ENCODE results near the gene AIG1. TPM values are rescaled to one million over a fixed set of nuclear protein-coding genes. Genes with fewer than 3 reads are reported as not detected.

Gene AIG1
- polyA plus RNA-seq, 1 of the 3 experiments (the other 2 are of a cell fraction), result 36.8 TPM

- Histone ChIP-seq H3K4me2 (no peak overlapping the region), H4K20me1 (ENCODE audit: insufficient read depth) (no peaks in the 10 kb centered on the region), H2AFZ (ENCODE audit: low read depth) (no peak overlapping the region), H3F3A (replicated peaks; ENCODE audit: insufficient read depth) (no peaks in the 10 kb centered on the region), H3K9ac (no peak overlapping the region), H3K36me3 (replicated peaks in 1 of 2; ENCODE audit: control insufficient read depth in 1 of 2, insufficient read depth in 2 of 2, low read length in 1 of 2) (no peaks in the 10 kb centered on the region), H3K4me3 (ENCODE audit: low read depth in 2 of 2, low read length in 1 of 2) (no peak overlapping the region), H3K9me2 (no peaks in the 10 kb centered on the region), H3K27ac (ENCODE audit: low read depth in 2 of 2, low read length in 1 of 2) (no peak overlapping the region), H3K27me3 (ENCODE audit: insufficient read depth) (no peaks in the 10 kb centered on the region), H3K9me3 (no peaks in the 10 kb centered on the region), H3K4me1 (ENCODE audit: control insufficient read depth in 1 of 2, insufficient read depth in 2 of 2, low read depth in 1 of 2, low read length in 1 of 2) (peaks cover 0 to 18% of the 10 kb centered on the region in 2 experiments; a peak in 2 of 4 replicates), H3K79me2 (ENCODE audit: insufficient read depth) (no peaks in the 10 kb centered on the region)
- TF ChIP-seq NFIC (IDR thresholded peaks at IDR 0.05; ENCODE audit: borderline replicate concordance) (no peak), RCOR1 (IDR thresholded peaks at IDR 0.05; ENCODE audit: low read length) (no peak), SMC3 (IDR thresholded peaks at IDR 0.05; ENCODE audit: low read depth, low read length) (no peak), GABPA (IDR thresholded peaks at IDR 0.05; ENCODE audit: low read depth) (no peak), YY1 (IDR thresholded peaks at IDR 0.05; ENCODE audit: low read depth) (no peak), RAD21 (IDR thresholded peaks at IDR 0.05; ENCODE audit: low read length) (no peak), PBX3 (IDR thresholded peaks at IDR 0.05) (no peak), EZH2phosphoT487 (IDR thresholded peaks at IDR 0.05; ENCODE audit: borderline replicate concordance, low read depth) (no peak), NRF1 (IDR thresholded peaks at IDR 0.05; ENCODE audit: low read depth, low read length) (no peak), REST (IDR thresholded peaks at IDR 0.05; ENCODE audit: low read depth, low read length) (no peak), TCF12 (IDR thresholded peaks at IDR 0.05) (no peak), MXI1 (IDR thresholded peaks at IDR 0.05; ENCODE audit: low read depth, low read length) (no peak), POLR2AphosphoS5 (IDR thresholded peaks at IDR 0.05; ENCODE audit: low read depth, low read length) (no peak), SIN3A (IDR thresholded peaks at IDR 0.05; ENCODE audit: borderline replicate concordance, low read depth, low read length) (no peak), MAX (IDR thresholded peaks at IDR 0.05; ENCODE audit: low read depth) (no peak)
- ChIA-PET POLR2A (no interaction called here), CTCF (interaction anchor here (1.3 kb wide), 1 partner anchor 11 kb away, joined by 4 read pairs; no protein-coding TSS in a partner anchor)
- WGBS (ENCODE audit: low lambda C conversion rate), result 95% methylated on average over 8 of the region's 8 CpGs
- DNase-seq, result no peak
Measured at GRCh38 chr6:143223895-143224294, 163.2 kb downstream of the AIG1 start.
